ENCODE data around the gene PLXNA2.

- no peak for TF ChIP-seq POLR2A (IDR thresholded peaks at IDR 0.05; ENCODE audit: control extremely low read depth in 1 of 2, low read depth in 2 of 2, low read length in 2 of 2)
- TF ChIP-seq CEBPB (IDR thresholded peaks at IDR 0.05; ENCODE audit: low read depth, low read length), result no peak
- TF ChIP-seq RFX5 (IDR thresholded peaks at IDR 0.05; ENCODE audit: borderline replicate concordance, low read depth, low read length), result no peak
- TF ChIP-seq CTCF (IDR thresholded peaks at IDR 0.05; ENCODE audit: control extremely low read depth in 1 of 3, insufficient read depth in 1 of 3, low read depth in 1 of 3, low read length in 3 of 3), result no peak
- no peak for TF ChIP-seq RNF2 (IDR thresholded peaks at IDR 0.05; ENCODE audit: borderline replicate concordance, low read depth, low read length, missing control alignments, poor library complexity, severe bottlenecking)
- no peak for TF ChIP-seq SRF (IDR thresholded peaks at IDR 0.05; ENCODE audit: low read depth, low read length)
- no peak for TF ChIP-seq RBBP5 (IDR thresholded peaks at IDR 0.05; ENCODE audit: borderline replicate concordance, low read depth, low read length)
- no peak for TF ChIP-seq CHD1 (IDR thresholded peaks at IDR 0.05; ENCODE audit: low read depth, low read length)
- TF ChIP-seq SIRT6 (IDR thresholded peaks at IDR 0.05; ENCODE audit: low read length), result no peak
- TF ChIP-seq TEAD4 (IDR thresholded peaks at IDR 0.05; ENCODE audit: low read depth, low read length), result no peak
These were observed 35.8 kb upstream of the PLXNA2 start for GRCh38 chr1:208279826-208280588.
